HepG2 (cell line): ENCODE measurements around the gene PET100. TPM values are rescaled to one million over a fixed set of nuclear protein-coding genes. Genes with fewer than 3 reads are reported as not detected.

Experiments used
- ATAC-seq: fragments of 200-7000 bp; cut with Tn5 transposase; 3 replicates; pipeline ENCODE4 v1.9.1; 2020; ENCODE audit warnings: mild to moderate bottlenecking, moderate library complexity
- BruUV-seq: library from RNA; stranded (reverse); fragments of 400-500 nt; replicated peaks from 2 replicates; lab custom pipeline; 2021; lab: Mats Ljungman, UMichigan
- CTCF ChIA-PET: fragments of 300-600 bp; formaldehyde crosslinking; extraction: SDS; loops from one replicate; lab custom pipeline; 2021; ENCODE audit warnings: low total read pairs, inconsistent platforms, low intra/inter-chr PET ratio; lab: Yijun Ruan, JAX
- POLR2A ChIA-PET: fragments of 350-600 bp; sonication (Branson Sonifier 250); formaldehyde crosslinking; loops from one replicate; lab custom pipeline; 2020; ENCODE audit warnings: antibody characterized with exemption, inconsistent platforms; lab: Yijun Ruan, JAX
- DNase-seq: peaks from one replicate; pipeline ENCODE4 v3.0.0-alpha.2; 2015; ENCODE audit warnings: low spot score
- FAIRE-seq: peaks from 3 replicates; lab custom pipeline; 2011; peaks lifted over from hg19 to GRCh38; lab: Jason Lieb, UNC
- H2AFZ ChIP-seq: one replicate; pipeline ENCODE4 v1.6.1; 2011; ENCODE audit warnings: low read length, inconsistent platforms
- H3K27ac ChIP-seq: fragments of 300-600 bp; 3 replicates; pipeline ENCODE4 v1.8.0; 2011; ENCODE audit warnings: mixed run types, mild to moderate bottlenecking, mixed read lengths, low read length, inconsistent platforms; ENCODE audit not compliant: insufficient read depth; ENCODE audit errors: extremely low read length
- H3K27me3 ChIP-seq, 2 experiments: fragments of 200-600 bp in 1 of 2; 2 replicates in 1 of 2; 3 replicates in 1 of 2; pipeline versions ENCODE4 v1.6.0 to v1.8.0; 2011; ENCODE audit warnings: low read length in 2 of 2, mild to moderate bottlenecking in 2 of 2, moderate library complexity in 2 of 2, inconsistent platforms in 1 of 2; ENCODE audit not compliant: insufficient read depth in 2 of 2, control insufficient read depth in 1 of 2
- H3K36me3 ChIP-seq, 2 experiments: fragments of 200-600 bp in 1 of 2; replicated peaks in 1 of 2; 2 replicates in 1 of 2; 3 replicates in 1 of 2; pipeline versions ENCODE4 v1.5.1 to v1.8.0; 2011; ENCODE audit warnings: low read length in 2 of 2, inconsistent platforms in 1 of 2; ENCODE audit not compliant: insufficient read depth in 2 of 2, control insufficient read depth in 1 of 2
- H3K4me1 ChIP-seq: 2 replicates; pipeline ENCODE4 v1.5.1; 2012; ENCODE audit warnings: low read length, inconsistent platforms; ENCODE audit not compliant: insufficient read depth
- H3K4me2 ChIP-seq: 2 replicates; pipeline ENCODE4 v1.6.0; 2011; ENCODE audit warnings: low read depth, low read length, inconsistent platforms
- H3K4me3 ChIP-seq, 3 experiments: fragments of 200-600 bp in 1 of 3; sonication (generic), shearing (Covaris generic) in 1 of 3; replicated peaks in 1 of 3; 2 replicates each; pipeline ENCODE4 v1.5.1; 2011 to 2016; ENCODE audit warnings: low read length in 3 of 3, inconsistent platforms in 2 of 3, low read depth in 2 of 3, mild to moderate bottlenecking in 2 of 3, control low read depth in 1 of 3, mixed read lengths in 1 of 3; ENCODE audit not compliant: insufficient read depth in 1 of 3
- H3K79me2 ChIP-seq: one replicate; pipeline ENCODE4 v1.6.1; 2011; ENCODE audit warnings: low read length, inconsistent platforms; ENCODE audit not compliant: insufficient read depth
- H3K9ac ChIP-seq: 2 replicates; pipeline ENCODE4 v1.6.0; 2011; ENCODE audit warnings: mild to moderate bottlenecking, low read depth, low read length, inconsistent platforms; ENCODE audit not compliant: insufficient read depth
- H3K9me3 ChIP-seq: 2 replicates; pipeline ENCODE4 v1.5.1; 2012; ENCODE audit warnings: mild to moderate bottlenecking, low read length
- H4K20me1 ChIP-seq: 2 replicates; pipeline ENCODE4 v1.6.0; 2011; ENCODE audit warnings: inconsistent platforms, mild to moderate bottlenecking, low read length, moderate library complexity; ENCODE audit not compliant: insufficient read depth
- ATF7-NPFF ChIP-seq: sonication (generic); formaldehyde crosslinking; IDR thresholded peaks from 2 replicates; pipeline ENCODE4 v1.8.1; 2023; ENCODE audit warnings: mild to moderate bottlenecking, low read depth, missing genetic modification reagents, moderate library complexity
- CENPBD1 ChIP-seq: sonication (generic); formaldehyde crosslinking; IDR thresholded peaks from 2 replicates; pipeline ENCODE4 v1.8.0; 2022; ENCODE audit warnings: missing genetic modification reagents, low read depth, mild to moderate bottlenecking, borderline replicate concordance
- IKZF4 ChIP-seq: sonication (generic); formaldehyde crosslinking; IDR thresholded peaks from 2 replicates; pipeline ENCODE4 v1.5.1; 2020; ENCODE audit warnings: borderline replicate concordance, mild to moderate bottlenecking, low read depth, missing genetic modification reagents; ENCODE audit errors: not compliant biosample characterization
- SIN3B ChIP-seq: fragments of 150-350 bp; IDR thresholded peaks from 2 replicates; pipeline ENCODE4 v1.6.1; 2014; ENCODE audit warnings: low read length
- ZBTB37 ChIP-seq: sonication (generic); formaldehyde crosslinking; IDR thresholded peaks from 2 replicates; pipeline ENCODE4 v1.4.0; 2020; ENCODE audit warnings: mild to moderate bottlenecking, missing genetic modification reagents
- ZNF337 ChIP-seq: sonication (generic); formaldehyde crosslinking; IDR thresholded peaks from 2 replicates; pipeline ENCODE4 v1.5.1; 2020; ENCODE audit warnings: missing genetic modification reagents, low read depth, mild to moderate bottlenecking, borderline replicate concordance
- ZNF44 ChIP-seq: sonication (generic); formaldehyde crosslinking; IDR thresholded peaks from 2 replicates; pipeline ENCODE4 v1.5.1; 2020; ENCODE audit warnings: mild to moderate bottlenecking, missing genetic modification reagents
- ZNF547 ChIP-seq: sonication (generic); formaldehyde crosslinking; IDR thresholded peaks from 2 replicates; pipeline ENCODE4 v1.5.1; 2020; ENCODE audit warnings: mild to moderate bottlenecking, missing genetic modification reagents
- ZNF563 ChIP-seq: sonication (generic); formaldehyde crosslinking; IDR thresholded peaks from 2 replicates; pipeline ENCODE4 v1.8.0; 2022; ENCODE audit warnings: mild to moderate bottlenecking, moderate library complexity, missing genetic modification reagents
- ZNF598 ChIP-seq: sonication (generic); formaldehyde crosslinking; IDR thresholded peaks from 2 replicates; pipeline ENCODE4 v1.5.1; 2020; ENCODE audit warnings: mild to moderate bottlenecking, missing genetic modification reagents, borderline replicate concordance
- ZNF607 ChIP-seq: sonication (generic); formaldehyde crosslinking; IDR thresholded peaks from 2 replicates; pipeline ENCODE4 v1.5.1; 2020; ENCODE audit warnings: missing genetic modification reagents, mild to moderate bottlenecking, borderline replicate concordance
- ZNF616 ChIP-seq: sonication (generic); formaldehyde crosslinking; IDR thresholded peaks from 2 replicates; pipeline ENCODE4 v1.5.0; 2020; ENCODE audit warnings: low read depth, mild to moderate bottlenecking, missing genetic modification reagents
- ZNF75D ChIP-seq: sonication (generic); formaldehyde crosslinking; IDR thresholded peaks from 2 replicates; pipeline ENCODE4 v1.8.1; 2023; ENCODE audit warnings: missing genetic modification reagents, mild to moderate bottlenecking, borderline replicate concordance
- ZNF761 ChIP-seq: sonication (generic); formaldehyde crosslinking; conservative IDR thresholded peaks from 2 replicates; pipeline ENCODE4 v1.4.0; 2020; ENCODE audit warnings: mild to moderate bottlenecking, missing genetic modification reagents
- ZNF776 ChIP-seq: sonication (generic); formaldehyde crosslinking; IDR thresholded peaks from 2 replicates; pipeline ENCODE4 v1.4.0; 2020; ENCODE audit warnings: mild to moderate bottlenecking, missing genetic modification reagents
- WGBS: methylation state at CpG from one replicate; pipeline ENCODE4 v1.1.6; 2017; ENCODE audit warnings: low lambda C conversion rate; 5-methylcytosine and 5-hydroxymethylcytosine counted together
- in situ Hi-C: cut with HindIII; loops from 2 replicates; pipeline ENCODE4 v1.10.0; 2017; ENCODE audit warnings: low pct_unique_long_range_greater_than_20kb; ENCODE audit not compliant: extremely low pct_ligation_motif_present
- intact Hi-C: fragments of 100-400 bp; cut with micrococcal nuclease; formaldehyde crosslinking; loops from one replicate; pipeline ENCODE4 v1.10.0; 2022; ENCODE audit not compliant: unreplicated experiment
- polyA plus RNA-seq, 8 experiments: library from polyadenylated mRNA; depleted of rRNA in 3 of 8; stranded (reverse) in 7 of 8; unstranded in 1 of 8; fragments of >200 nt; fragmentation: Illumina TruSeq in 4 of 8; extraction: Trizol in 4 of 8; gene quantifications; 2 replicates each; pipeline versions ENCODE4 v1.2.1 to v1.2.3, GENCODE V29; 2011 to 2016; ENCODE audit warnings: low read depth in 4 of 8, missing spikeins in 1 of 8, mixed read lengths in 1 of 8; ENCODE audit not compliant: insufficient read depth in 1 of 8
- total RNA-seq, 5 experiments: library from RNA; depleted of rRNA; stranded (reverse); fragments of >200 nt; fragmentation: Illumina TruSeq; extraction: Trizol; gene quantifications; 2 replicates each; pipeline ENCODE4 v1.2.3, GENCODE V29; 2016; ENCODE audit warnings: low read depth in 1 of 5
- TF ChIP-seq, protein P1 (sequence below): sonication (generic); formaldehyde crosslinking; IDR thresholded peaks from 2 replicates; pipeline ENCODE4 v1.4.0; 2020; ENCODE audit warnings: missing genetic modification reagents
- TF ChIP-seq, protein P2 (sequence below): sonication (generic); formaldehyde crosslinking; conservative IDR thresholded peaks from 2 replicates; pipeline ENCODE4 v1.8.1; 2023; ENCODE audit warnings: missing genetic modification reagents

PET100 gene
- total and polyA plus RNA-seq, 2 of the 13 experiments (the other 11 are each of a cell fraction or from before 2014, with no cell fraction given), result 22.3 to 66.5 TPM

DNA sequence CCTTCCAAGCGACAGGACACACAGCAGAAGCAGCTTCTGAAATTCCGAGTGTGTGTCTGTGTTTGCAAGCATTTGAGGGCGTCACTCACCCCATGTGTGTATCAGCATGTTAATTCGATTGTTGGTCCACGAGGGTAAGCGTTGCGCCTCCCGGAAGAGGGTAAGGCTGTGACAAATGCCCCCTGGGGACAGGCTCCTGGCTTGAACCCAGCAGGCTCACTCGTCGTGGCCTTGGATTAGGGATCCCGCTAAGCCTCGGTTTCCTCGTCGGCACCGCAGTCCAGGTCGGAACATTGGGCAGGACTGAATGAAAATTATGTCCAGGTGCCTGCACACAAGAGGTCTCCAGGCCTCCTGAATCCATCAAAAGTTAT, 6.7 kb downstream of the PET100 start:
- no peak overlapping the region for H3K9ac ChIP-seq
- peaks cover 7% of the 10 kb centered on the region for H3K79me2 ChIP-seq
- DNase-seq (no peak), ATAC-seq (no peak), FAIRE-seq (no peak)
- no peaks in the 10 kb centered on the region; a peak in 1 of 5 replicates for H3K27me3 ChIP-seq
- H3K4me2 ChIP-seq, result peak overlapping the region; percentile 60
- no peak overlapping the region for H2AFZ ChIP-seq
- H3K4me3 ChIP-seq, result peak overlapping the region in 2 of 3 experiments; percentile 93 to 95; a peak in 3 of 6 replicates
- H3K36me3 ChIP-seq, result peaks cover 0 to 1% of the 10 kb centered on the region in 2 experiments; a peak in 2 of 5 replicates
- H3K9me3 ChIP-seq, result no peaks in the 10 kb centered on the region
- H3K27ac ChIP-seq, result no peak overlapping the region
- WGBS, result 72% methylated on average over 16 of the region's 16 CpGs
- H4K20me1 ChIP-seq, result no peaks in the 10 kb centered on the region; the same call in 1 of the 2 replicates
- POLR2A ChIA-PET, result interaction anchor here (1.0 kb wide), 1 partner anchor 41 kb away, joined by 5 read pairs; the partner anchor contains the start of gene CAMSAP3
- TSS peak; percentile 53 for BruUV-seq
- TF ChIP-seq ZNF563 (0 out of 2 replicates have a peak, but pooled peaks have one; percentile 4), ZNF776 (no peak), SIN3B (no peak), ZNF616 (0 out of 2 replicates have a peak, but pooled peaks have one; percentile 5), ZBTB37 (CRISPR knock-in tag) (no peak), ZNF598 (0 out of 2 replicates have a peak, but pooled peaks have one; percentile 40), IKZF4 (no peak), ZNF75D (CRISPR knock-in tag) (no peak), ZNF761 (CRISPR knock-in tag) (0 out of 2 replicates have a peak, but pooled peaks have one; percentile 2), ZNF547 (CRISPR knock-in tag) (peak; percentile 18; the same call in 1 of the 2 replicates), ZNF337 (CRISPR knock-in tag) (no peak), ATF7-NPFF (CRISPR knock-in tag) (peak; percentile 14; the same call in 1 of the 2 replicates), ZNF607 (CRISPR knock-in tag) (no peak), CENPBD1 (CRISPR knock-in tag) (no peak), ZNF44 (CRISPR knock-in tag) (0 out of 2 replicates have a peak, but pooled peaks have one; percentile 59)
- TF ChIP-seq, protein P1, sequence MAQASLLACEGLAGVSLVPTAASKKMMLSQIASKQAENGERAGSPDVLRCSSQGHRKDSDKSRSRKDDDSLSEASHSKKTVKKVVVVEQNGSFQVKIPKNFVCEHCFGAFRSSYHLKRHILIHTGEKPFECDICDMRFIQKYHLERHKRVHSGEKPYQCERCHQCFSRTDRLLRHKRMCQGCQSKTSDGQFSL (CRISPR knock-in tag), result no peak
- TF ChIP-seq, protein P2, sequence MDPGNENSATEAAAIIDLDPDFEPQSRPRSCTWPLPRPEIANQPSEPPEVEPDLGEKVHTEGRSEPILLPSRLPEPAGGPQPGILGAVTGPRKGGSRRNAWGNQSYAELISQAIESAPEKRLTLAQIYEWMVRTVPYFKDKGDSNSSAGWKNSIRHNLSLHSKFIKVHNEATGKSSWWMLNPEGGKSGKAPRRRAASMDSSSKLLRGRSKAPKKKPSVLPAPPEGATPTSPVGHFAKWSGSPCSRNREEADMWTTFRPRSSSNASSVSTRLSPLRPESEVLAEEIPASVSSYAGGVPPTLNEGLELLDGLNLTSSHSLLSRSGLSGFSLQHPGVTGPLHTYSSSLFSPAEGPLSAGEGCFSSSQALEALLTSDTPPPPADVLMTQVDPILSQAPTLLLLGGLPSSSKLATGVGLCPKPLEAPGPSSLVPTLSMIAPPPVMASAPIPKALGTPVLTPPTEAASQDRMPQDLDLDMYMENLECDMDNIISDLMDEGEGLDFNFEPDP (CRISPR knock-in tag), result 0 out of 2 replicates have a peak, but pooled peaks have one; percentile 68
- H3K4me1 ChIP-seq, result peaks cover 23% of the 10 kb centered on the region
- intact Hi-C loops, result no loop called here
- in situ Hi-C loops, result no loop called here
- CTCF ChIA-PET, result no interaction called here
